Right renal pelvis (tissue), 4 donors: ENCODE measurements around the gene PILRA. TPM values are rescaled to one million over a fixed set of nuclear protein-coding genes. Genes with fewer than 3 reads are reported as not detected.
"Not testable (repeated sequence)": the region's sequence is repeated elsewhere in the genome, so short reads cannot be mapped to it uniquely, and the experiment has no call there.

Experiments
- DNase-seq, 4 donors: peaks; one replicate each; pipeline ENCODE4 v3.0.0-alpha.2; 2013; ENCODE audit warnings: low read depth in 4 of 4, low spot score in 3 of 4, missing footprints in 1 of 4
- polyA plus RNA-seq, 4 donors: library from polyadenylated mRNA; unstranded; fragments of 120-200 nt; gene quantifications; one replicate each; pipeline ENCODE4 v1.2.1, GENCODE V29; 2013; ENCODE audit not compliant: insufficient read length in 4 of 4

PILRA gene
- 1 to 10 TPM; 4.2 to 5.2 (median 4.6) TPM for polyA plus RNA-seq

DNA sequence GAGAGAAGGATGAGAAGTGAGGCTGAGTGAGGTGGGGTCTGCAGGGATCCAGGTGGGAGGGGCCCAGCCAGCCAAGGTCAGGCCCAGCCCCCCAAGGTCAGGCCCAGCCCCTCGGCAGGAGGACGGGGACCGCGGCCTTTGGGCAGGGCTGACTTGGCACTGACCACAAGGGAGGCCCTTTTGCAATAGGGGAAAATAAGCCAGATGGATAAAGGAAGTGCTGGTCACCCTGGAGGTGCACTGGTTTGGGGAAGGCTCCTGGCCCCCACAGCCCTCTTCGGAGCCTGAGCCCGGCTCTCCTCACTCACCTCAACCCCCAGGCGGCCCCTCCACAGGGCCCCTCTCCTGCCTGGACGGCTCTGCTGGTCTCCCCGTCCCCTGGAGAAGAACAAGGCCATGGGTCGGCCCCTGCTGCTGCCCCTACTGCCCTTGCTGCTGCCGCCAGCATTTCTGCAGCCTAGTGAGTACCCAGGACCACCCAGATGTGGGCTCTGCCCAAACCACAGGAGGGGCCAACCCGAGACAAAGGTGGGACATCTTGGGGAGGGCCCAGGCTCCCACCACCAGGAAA, at the start of gene PILRA:
TSS of gene PILRA (plus strand) at position 227 of the 571 bp plus-strand sequence. CDS start at position 397, 170 bp downstream.
- DNase-seq: no peak

DNA sequence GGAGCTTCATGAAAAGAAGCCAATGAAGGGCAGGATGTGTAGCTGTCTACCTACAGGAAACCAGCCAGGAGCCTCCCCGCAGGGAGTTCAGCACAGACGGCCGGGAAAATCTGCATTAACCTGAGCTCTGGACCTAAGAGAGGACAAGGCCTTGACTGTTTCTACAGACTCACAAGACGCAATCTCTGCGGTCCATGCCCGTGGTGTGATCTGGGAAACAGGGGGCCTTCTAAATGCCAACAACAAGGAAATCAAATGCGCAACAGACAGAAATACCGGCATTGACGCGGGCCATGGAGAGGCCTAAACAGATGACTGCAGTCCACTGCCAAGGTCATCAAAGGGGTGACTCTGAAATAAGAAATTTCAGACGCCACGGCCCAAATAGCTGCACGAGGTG, 49.1 kb upstream of the PILRA start:
- not testable (repeated sequence) for DNase-seq

DNA sequence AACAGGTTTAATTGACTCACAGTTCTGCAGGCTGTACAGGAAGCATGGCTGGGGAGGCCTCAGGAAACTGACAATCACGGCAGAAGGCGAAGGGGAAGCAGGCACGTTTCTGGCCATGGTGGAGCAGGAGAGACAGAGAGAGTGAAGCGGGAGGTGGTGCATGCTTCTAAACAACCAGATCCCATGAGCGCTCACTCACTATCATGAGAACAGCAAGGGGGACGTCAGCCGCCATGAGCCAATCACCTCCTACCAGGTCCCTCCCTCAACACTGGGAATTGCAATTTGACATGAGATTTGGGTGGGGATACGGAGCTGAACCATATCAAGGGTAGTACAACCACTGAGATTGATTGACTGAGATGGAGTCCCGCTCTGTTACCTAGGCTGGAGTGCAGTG, 47.6 kb upstream of the PILRA start:
- DNase-seq: not testable (repeated sequence)

DNA sequence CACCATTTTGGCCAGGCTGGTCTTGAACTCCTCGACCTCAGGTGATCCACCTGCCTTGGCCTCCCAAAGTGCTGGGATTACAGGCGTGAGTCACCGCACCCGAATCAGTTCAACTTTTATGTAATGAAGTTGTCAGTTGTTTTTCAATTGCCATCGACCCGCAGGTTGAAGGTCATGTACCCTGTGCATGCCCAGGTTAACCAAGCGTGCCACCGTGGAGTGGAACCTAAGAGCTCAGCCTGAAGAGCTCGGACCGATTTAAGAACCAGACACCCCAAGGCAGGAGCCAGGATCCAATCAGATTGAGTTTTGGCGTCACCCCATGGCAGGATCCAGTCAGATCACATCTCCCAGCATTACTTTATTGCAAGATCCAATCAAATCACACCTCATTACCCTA, 46.4 kb upstream of the PILRA start:
- not testable (repeated sequence) for DNase-seq

DNA sequence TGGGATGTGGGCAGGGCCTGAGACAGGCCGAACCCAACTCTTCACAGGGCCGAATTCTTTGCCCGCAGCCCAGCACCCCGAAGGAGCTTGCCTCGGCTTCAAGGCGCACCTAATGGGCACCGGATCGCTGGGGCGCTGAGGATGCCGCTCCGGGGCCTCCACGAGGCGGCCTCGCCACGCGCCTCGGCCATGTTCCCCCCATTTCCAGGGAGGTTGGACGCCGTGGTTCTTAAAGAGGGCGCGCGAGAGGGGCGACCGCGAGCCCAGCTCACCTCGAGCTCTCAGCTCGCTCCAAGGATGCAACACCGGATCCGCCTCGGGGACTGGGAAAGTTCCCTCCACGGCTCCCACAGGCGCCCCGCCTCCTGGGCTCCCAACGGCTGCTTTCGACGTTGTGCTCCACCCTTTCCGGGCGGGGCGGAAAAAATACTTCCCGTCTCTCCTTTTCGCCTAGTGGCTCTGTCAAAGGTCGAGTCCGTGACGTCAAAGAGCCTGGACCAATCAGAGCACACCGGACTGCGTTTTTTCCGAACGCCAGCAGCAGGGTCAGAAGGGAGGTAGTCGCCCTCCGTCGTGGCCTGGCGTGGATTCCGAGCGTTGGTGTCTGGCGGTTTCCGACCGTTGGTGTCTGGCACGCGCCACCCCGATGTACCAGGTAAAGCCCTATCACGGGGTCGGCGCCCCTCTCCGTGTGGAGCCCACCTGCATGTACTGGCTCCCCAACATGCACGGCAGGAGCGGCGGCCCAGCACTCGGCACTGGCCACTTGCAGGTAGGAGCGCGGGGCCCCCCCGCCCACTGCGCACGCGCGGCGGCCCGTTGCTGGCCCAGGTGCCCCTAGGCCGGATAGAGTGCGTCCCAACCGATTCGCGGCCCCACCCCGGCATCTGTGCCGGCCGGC, 37.5 kb upstream of the PILRA start:
- peak; percentile 75 to 86 (median 82) for DNase-seq

DNA sequence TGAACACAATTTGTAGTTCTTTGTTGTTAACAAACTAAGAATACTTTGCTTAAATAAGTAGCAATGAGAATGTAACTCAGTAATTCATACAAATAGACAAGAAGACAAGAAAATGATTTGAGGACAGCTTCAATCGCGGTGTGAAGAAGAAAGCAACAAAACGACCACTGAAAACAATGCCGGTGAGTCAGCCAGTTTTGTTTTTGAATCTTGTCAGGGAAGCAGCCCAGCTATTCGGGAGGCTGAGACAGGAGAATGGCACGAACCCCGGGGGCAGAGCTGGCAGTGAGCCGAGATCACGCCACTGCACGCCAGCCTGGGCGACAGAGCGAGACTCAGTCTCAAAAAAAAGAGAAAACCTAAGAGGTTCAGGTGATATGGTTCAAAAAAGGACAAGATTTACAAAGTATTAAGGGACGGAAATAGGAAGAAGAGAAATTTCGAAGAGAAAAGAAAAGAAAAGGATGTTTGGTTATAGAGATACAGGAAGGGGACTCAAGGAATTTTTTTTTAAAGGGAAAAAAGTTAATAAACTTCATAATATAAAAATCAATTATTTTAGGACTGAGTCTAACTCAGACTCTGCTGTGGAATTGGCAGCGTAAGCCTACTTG, 35.1 kb upstream of the PILRA start:
- not testable (repeated sequence) for DNase-seq

DNA sequence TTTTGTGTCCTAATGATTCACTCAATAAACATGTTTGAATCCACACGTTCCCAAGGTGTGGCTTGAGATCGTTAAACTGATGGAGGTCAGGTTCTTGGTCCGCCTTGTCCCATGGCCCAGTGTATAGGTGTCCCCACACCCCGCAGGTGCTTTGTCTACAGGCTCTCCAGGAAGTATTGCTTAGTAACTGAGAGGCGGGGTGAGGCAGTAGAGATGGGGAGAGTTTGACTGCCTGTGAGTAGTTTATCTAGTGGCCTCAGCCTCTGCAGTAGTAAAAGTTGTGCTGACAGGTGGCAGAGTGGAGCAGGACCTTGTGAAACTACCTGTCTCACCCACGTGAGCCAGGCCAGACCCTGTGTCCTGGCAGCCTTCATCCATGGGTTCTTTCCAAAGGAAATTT, 32.0 kb upstream of the PILRA start:
- DNase-seq: not testable (repeated sequence)

DNA sequence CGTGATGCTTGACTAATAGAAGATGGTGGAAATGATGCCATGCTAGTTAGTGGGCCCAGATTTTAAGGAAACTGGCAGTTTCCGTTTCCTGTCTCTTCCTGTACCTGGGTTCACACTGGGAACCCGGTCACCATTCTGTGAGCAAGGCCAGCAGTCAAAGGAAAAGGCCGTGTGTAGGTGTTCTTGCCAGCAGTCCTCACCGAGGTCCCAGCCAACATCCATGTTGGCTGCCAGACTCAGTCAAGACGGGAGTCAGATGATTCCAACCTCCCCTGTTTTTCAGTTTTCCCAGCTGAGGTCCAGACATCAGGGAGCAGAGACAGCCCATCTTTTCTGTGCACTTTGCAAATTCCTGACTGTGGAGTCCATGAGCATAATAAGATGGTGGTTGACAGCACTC, 30.5 kb upstream of the PILRA start:
- DNase-seq: no peak

DNA sequence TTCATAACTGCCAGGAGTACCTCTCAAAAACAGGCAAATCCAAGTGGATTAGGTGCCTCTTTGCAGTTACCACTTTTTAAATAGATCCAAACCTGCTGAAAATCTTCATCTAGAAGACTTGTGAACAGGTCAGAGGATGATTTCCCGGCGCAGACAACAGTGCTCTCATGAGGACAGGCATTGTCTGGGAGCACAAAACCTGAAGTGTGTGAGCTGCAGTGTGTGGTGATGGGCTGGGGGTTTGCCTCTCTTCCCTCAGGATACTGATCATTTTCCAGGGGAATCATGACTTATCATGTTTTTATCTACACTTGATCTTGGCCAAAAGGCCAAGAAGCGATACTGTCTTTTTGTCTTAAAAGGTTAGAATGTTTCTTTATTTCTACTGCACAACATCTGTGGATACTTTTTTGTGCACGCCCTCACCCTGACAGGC, 29.1 kb upstream of the PILRA start:
- DNase-seq: not testable (repeated sequence)

DNA sequence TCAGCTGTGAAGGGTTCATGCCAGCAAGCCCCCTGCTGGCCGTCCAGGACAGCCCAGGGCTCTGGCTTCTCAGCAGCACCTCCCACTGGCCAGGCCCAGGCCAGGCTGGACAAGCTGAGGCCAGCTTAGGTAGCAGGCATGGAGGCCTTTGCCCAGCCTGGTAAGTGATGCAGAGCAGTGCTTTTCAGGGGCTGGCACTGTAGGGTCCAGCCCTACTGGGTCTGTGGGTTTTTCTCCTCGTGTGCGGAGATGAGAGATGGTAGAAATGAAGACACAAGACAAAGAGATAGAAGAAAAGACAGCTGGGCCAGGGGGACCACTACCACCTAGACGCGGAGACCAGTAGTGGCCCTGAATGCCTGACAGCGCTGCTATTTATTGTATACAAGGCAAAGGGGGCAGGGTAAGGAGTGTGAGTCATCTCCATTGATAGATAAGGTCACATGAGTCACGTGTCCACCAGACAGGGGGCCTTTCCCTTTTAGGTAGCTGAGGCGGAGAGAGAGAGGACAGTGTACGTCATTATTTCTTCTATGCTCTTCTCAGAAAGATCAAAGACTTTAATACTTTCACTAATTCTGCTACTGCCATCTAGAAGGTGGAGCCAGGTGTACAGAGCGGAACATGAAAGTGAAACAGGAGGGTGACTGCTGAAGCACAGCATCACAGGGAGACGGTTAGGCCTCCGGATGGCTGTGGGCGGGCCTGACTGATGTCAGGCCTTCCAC, 28.6 kb upstream of the PILRA start:
- not testable (repeated sequence) for DNase-seq

DNA sequence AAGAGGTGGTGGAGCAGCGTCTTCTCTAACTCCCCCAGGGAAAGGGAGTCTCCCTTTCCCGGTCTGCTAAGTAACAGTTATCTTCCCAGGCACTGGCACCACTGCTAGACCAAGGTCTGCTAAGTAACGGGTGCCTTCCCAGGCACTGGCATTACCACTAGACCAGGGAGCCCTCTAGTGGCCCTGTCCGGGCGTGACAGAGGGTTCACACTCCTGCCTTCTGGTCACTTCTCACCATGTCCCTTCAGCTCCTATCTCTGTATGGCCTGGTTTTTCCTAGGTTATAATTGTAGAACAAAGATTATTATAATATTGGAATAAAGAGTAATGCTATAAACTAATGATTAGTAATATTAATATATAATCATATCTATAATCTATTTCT, 28.0 kb upstream of the PILRA start:
- DNase-seq: peak in 1 of 4 donors; percentile 15

DNA sequence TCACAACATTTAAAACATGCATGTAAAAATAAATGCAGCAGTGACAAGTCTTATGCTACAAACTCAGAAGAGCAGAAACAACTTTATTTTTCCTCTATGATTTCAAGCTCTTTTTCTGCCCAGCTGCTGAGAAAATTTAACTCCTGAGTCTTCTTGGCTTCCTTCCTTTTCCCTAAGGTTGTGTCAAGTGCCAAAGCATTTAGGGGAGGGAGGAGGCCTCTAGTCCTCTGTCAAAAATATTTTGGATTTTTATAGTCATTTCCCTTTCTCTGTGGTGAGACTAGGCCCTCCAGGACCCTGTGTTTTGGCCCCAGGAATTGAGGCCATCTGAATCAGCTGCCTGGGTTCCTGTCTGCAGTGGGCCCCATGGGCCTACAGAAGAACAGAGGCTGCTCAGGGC, 26.4 kb upstream of the PILRA start:
- no peak for DNase-seq

DNA sequence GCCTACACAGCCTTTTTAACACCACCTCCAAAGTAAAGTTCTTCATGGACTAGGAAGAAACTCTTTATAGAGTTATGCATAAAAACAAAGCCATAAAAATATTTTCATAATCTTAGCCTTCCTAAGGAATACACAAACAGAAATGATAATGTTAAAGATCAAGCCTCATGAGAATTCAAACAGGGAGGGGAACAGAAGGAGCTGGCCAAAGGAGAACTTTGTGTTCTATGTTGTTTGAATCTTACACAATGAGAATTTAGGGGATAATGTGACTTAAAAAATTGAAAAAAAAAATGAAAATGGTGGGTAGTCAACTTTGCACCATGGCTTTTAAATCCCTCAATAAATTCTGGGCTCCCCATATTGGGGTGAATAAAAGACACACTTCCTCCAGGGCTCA, 24.5 kb upstream of the PILRA start:
- no peak for DNase-seq

DNA sequence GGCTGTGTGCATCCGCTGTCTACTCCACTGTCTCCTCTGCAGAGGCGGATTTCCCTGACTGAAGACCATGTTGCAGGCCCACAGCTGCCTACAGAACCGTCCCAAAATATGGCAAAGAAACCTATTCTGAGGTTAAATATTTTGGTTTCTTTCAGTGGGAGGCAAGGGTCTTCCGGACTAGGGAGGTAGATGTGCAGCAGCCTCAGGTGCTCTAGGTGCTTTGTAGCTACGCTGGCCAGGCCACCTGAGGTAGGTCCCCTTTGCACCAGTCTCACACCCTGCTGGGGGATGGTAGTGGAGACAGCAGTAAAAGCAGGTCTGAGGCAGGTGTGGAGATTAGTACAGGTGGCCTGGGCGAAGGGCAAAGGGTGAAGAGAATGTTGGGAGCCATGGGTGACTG, 23.5 kb upstream of the PILRA start:
- DNase-seq: no peak

DNA sequence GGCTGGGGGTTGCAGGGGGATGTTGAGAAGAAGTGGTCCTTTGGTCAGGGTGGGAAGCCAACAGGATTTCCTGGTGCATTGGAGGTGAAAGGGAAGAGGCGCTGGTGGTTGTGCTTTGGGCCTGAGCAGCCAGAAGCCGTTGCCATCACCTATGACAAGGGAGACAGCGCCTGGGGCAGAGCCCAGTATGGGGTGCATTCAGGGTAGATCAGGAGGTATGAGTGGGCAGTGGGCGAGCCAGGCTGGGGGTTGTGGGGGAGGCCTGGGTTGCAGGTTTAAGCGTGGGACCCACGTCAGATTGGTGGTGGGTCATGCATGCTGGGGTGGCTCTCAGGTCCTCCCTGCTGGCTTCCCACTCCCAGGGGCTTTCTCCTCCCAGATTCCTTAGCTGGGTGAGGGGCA, 21.6 kb upstream of the PILRA start:
- no peak for DNase-seq

DNA sequence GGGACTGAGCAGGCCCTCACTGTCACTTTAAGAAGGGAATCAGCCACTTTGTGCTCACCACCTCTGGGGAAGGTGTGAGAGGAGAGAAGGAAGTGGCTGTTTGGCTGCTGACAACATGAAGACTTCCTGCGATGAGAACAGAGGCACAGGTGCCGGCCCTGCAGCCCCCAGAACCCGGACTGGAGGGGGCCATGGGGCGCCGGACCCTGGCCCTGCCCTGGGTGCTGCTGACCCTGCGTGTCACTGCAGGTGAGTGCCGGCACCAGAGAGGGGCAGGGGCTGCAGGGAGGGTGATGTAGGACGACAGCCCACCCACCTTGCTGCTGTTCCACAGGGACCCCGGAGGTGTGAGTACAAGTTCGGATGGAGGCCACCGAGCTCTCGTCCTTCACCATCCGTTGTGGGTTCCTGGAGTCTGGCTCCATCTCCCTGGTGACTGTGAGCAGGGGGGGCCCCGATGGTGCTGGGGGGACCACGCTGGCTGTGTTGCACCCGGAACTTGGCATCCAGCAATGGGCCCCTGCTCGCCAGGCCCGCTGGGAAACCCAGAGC, 21.0 kb upstream of the PILRA start:
- DNase-seq: not testable (repeated sequence)

DNA sequence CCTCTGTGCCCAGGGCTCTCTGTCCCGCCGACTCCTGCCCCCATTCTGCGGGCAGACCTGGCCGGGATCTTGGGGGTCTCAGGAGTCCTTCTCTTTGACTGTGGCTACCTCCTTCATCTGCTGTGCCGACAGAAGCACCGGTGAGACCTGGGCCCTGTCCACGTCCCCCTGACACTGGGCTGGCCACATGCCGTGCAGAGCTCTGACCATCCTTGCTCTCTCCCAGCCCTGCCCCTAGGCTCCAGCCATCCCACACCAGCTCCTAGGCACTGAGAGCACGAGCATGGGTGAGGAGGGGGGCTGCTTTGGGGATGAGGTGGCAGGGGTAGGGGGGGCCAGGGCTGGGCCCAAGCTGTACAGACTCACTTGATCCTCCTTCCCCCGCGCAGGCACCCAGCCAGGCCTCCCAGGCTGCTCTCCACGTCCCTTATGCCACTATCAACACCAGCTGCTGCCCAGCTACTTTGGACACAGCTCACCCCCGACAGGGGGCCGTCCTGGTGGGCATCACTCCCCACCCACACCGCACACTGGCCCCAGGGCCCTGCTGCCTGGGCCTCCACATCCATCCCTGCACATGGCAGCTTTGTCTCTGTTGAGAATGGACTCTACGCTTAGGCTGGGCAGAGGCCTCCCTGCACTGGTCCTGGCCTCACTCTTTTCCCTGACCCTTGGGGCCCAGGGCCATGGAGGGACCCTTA, 20.2 kb upstream of the PILRA start:
- DNase-seq: no peak

DNA sequence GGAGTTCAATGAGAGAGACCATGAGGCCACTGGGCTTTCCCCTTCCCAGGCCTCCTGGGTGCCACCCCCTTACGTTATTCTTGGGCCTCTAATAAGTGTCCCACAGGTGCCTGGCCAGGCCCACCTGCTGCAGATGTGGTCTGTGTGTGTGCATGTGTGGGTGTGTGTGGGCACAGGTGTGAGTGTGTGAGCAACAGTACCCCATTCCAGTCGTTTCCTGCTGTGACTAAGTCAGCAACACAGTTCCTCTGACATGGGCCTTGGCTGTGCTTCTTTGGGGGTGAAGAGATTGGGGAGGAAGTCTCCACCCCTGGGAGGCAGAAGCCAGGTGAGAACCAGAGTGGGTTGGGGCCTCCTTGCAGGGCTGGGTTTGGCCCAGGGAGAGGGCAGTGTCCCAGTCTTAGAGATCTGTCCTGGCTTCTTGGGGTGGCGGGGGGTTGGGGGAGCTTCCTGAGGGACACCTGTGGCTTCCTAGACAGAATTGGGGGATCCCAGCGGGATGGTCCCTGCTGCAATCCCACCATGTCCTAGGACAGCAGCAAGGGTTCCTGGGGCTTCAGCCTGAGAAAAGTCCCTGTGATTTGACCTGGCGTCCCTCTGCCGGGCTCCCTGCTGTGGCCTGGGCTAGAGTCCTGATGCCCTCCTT, 19.5 kb upstream of the PILRA start:
- no peak for DNase-seq

DNA sequence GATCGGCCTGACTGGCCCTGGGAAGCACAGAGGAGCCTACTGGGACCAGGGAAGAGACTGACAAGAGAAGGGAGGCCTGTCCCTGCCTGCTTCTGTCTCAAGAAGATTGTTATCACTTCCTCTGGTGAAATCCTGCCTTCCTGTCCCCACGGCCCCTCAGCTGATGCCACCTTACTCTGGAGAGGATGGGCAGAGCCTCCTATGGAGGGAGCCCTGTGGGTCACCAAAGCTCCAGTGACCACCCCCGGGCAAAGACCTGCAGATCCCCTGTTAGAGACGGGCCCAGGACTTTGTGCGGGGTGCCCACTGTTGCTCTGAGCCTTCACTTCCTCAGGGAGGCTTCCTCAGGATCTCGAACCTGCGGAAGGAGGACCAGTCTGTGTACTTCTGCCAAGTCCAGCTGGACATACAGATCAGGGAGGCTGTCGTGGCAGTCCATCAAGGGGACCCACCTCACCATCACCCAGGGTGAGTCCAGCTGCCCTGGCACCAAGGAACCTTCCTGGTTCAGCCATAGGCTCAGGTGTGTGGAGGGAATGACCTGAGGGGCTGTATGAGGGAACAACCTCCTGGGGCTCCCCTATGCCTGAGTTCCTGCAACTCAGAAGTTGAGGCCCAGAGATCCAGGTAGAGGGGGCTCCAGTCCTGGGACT, 16.7 kb upstream of the PILRA start:
- DNase-seq: no peak
